Stimulated activated naive CD8-positive, alpha-beta T cell treated with anti-CD3 and anti-CD28 coated beads, Interleukin-15, amount 100 ng/mL, for 72 hours (primary cell): ENCODE results near the gene MRPS6.

ENCODE experiments used
- ATAC-seq: fragments of 150-1000 bp; cut with Tn5 transposase; 2 replicates; pipeline ENCODE4 v1.10.0; 2021; ENCODE audit warnings: mild to moderate bottlenecking, moderate library complexity
- DNase-seq, 2 donors: peaks; one replicate each; pipeline ENCODE4 v3.0.0; 2021 to 2022
- H3K27ac Mint-ChIP-seq, 2 donors: one replicate each; pipeline ENCODE4 v1.8.0; 2022; ENCODE audit warnings: mild to moderate bottlenecking in 2 of 2, mixed read lengths in 2 of 2, moderate library complexity in 2 of 2
- H3K27me3 Mint-ChIP-seq: one replicate; pipeline ENCODE4 v1.8.0; 2022; ENCODE audit warnings: mixed read lengths
- H3K4me1 Mint-ChIP-seq: one replicate; pipeline ENCODE4 v1.8.0; 2022; ENCODE audit warnings: mild to moderate bottlenecking, mixed read lengths
- H3K4me3 Mint-ChIP-seq, 2 donors: one replicate each; pipeline ENCODE4 v1.8.0; 2022; ENCODE audit warnings: mild to moderate bottlenecking in 2 of 2, mixed read lengths in 2 of 2, moderate library complexity in 1 of 2
- H3K9me3 Mint-ChIP-seq, 2 donors: one replicate each; pipeline ENCODE4 v1.8.0; 2022; ENCODE audit warnings: mixed read lengths in 2 of 2

The MRPS6 gene

DNA sequence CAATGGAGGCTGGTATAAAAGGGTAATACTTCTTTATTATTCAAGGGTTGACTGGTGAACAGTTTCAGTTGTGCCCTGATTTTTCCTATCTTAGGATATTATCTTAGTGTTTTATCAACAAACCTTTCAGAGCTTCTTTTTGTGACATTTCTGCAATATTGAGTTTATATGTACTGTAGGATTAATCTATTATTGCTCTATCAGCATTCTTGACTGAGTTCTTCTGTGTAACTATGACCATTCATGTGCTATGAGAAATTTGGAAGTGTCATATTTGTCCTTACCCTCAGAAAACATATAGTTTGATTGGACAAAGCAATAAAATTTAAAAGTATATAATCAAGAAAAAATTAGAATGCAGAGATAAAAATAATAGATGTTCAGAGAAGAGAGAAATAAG lies 25.5 kb upstream of the MRPS6 start:
- Mint-ChIP-seq H3K9me3 (no peaks in the 10 kb centered on the region), H3K27ac (no peak overlapping the region), H3K4me1 (no peaks in the 10 kb centered on the region), H3K4me3 (no peak overlapping the region), H3K27me3 (no peaks in the 10 kb centered on the region)
- no peak for ATAC-seq
- no peak for DNase-seq

DNA sequence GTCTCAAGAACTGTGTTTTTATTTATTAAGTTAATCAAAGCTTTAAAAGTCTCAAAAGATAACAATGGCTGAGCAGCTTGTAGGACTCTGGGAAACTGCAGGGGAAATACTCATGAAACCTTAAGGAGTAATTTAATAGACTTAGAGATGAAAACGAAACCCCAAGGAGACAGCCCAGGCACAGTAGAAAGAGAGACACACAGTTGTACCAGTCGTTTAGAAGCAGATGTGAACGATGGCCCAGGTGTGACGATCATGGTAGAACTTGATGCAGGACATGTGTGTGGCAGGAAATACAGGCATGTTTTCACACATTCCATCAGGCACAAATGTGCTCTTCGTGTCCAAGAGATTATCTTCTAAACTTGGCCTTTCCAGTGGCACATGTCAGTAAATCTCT lies 21.2 kb upstream of the MRPS6 start:
- H3K27me3 Mint-ChIP-seq: no peaks in the 10 kb centered on the region
- no peaks in the 10 kb centered on the region for H3K9me3 Mint-ChIP-seq
- ATAC-seq (no peak), DNase-seq (no peak)
- H3K4me1 Mint-ChIP-seq: no peaks in the 10 kb centered on the region
- no peak overlapping the region for H3K4me3 Mint-ChIP-seq
- H3K27ac Mint-ChIP-seq: no peak overlapping the region

DNA sequence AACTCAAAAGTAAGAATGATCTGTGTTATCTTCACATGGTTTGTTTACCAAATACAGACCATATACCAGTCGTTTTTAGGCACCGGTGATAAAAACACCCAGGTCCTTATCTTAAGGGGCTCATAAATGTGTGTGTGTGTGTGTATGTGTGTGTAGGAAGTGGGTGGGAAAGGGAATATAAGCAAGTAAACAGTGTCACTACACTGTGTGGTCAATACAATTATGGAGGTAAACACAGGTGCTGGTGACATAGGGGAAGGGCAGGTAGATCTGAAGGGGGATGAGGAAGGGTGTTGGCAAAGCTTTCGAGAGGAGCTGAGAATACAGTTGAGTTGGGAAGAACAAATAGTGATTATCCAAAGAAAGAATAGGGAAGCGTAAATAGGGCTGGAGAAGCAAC lies 19.1 kb upstream of the MRPS6 start:
- Mint-ChIP-seq H3K4me3 (no peak overlapping the region), H3K4me1 (no peaks in the 10 kb centered on the region), H3K27me3 (no peaks in the 10 kb centered on the region), H3K27ac (no peak overlapping the region), H3K9me3 (no peaks in the 10 kb centered on the region)
- ATAC-seq (no peak), DNase-seq (no peak)

DNA sequence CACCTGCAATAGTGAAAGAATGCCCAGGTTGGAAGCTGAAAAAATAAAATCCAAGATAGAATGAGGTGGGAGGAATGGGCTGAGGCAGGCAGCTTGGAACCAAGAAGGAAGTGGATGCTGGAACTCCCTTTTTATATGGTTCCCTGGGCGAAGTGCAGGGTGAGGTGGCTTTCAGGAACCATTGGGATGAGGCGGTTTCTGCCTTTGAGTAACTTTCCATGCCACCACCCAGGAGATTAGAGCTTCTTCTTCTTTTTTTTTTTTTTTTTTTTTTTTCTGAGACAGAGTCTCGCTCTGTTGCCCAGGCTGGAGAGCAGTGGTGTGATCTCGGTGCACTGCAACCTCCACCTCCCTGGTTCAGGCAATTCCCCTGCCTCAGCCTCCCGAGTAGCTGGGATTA lies 17.8 kb upstream of the MRPS6 start:
- H3K4me1 Mint-ChIP-seq: no peaks in the 10 kb centered on the region
- ATAC-seq (no peak), DNase-seq (no peak)
- H3K27ac Mint-ChIP-seq: no peak overlapping the region
- H3K9me3 Mint-ChIP-seq: no peaks in the 10 kb centered on the region
- H3K4me3 Mint-ChIP-seq: no peak overlapping the region
- no peaks in the 10 kb centered on the region for H3K27me3 Mint-ChIP-seq

DNA sequence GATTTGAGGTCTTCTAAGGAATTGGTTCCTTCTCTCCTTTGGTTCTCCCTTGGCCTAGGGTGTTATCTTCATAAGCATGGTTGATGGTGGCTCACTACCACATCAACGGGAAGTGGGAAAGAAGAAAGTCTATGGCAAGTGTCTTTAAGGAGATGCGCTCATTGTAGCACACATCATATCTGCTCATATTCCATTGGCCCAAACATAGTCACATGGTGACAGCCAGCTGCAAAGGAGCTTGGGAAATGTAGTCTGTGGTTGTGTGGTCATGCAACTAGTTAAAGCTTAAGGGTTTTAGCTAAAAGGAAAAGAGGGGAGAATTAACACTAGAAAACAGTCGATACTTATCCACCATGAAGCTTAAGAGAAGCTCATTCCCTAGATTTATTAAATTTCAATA lies 11.4 kb upstream of the MRPS6 start:
- ATAC-seq: peak; percentile 37
- Mint-ChIP-seq H3K27me3 (no peaks in the 10 kb centered on the region), H3K4me1 (no peaks in the 10 kb centered on the region), H3K4me3 (no peak overlapping the region), H3K9me3 (peaks cover 4 to 6% of the 10 kb centered on the region in 2 donors), H3K27ac (no peak overlapping the region)
- DNase-seq: no peak

DNA sequence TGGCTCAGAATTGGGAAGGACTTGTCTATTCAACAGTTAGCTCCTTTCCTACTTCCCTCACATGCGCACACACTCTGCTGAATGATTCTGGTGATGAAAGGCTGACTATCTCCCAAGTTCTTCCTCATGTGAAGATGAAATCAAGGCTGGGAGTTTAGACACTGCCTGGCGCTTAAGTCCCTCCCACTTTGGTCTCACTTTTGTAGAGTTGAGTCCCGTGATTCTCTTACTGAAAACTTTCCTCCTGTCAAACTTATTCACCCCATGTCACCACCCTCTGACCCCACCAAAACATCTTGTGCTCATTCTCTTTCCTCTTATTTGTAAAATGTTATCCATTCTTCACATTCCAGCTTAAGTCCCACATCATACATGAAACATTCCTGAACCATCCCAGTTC lies 8.4 kb upstream of the MRPS6 start:
- Mint-ChIP-seq H3K27me3 (no peaks in the 10 kb centered on the region), H3K9me3 (peaks cover 4 to 6% of the 10 kb centered on the region in 2 donors), H3K4me3 (no peak overlapping the region), H3K27ac (no peak overlapping the region), H3K4me1 (no peaks in the 10 kb centered on the region)
- no peak for DNase-seq
- ATAC-seq: no peak

DNA sequence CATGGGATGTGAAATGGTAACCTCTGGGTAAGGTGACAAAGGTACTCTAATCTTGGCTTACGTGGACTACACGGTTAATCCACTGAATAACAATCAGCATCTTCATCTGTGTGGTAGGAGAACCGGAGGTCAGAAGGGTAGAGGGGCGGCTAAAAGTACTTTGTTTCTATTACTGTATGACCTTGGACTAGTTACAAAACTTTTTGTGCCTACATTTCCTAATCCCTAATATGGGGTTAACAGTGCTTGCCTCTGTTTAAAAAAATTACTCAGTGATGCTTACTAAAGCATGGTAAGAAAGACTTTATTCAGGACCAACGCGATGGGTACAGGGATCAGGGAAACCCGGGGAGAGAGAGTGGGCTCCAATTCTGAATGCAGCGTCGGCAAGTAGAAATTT lies 1.7 kb upstream of the MRPS6 start:
- Mint-ChIP-seq H3K4me1 (peaks cover 36% of the 10 kb centered on the region), H3K9me3 (no peaks in the 10 kb centered on the region), H3K4me3 (peak overlapping the region; percentile 82 to 89), H3K27me3 (no peaks in the 10 kb centered on the region), H3K27ac (peak overlapping the region in 1 of 2 donors; percentile 54)
- no peak for DNase-seq
- no peak for ATAC-seq

DNA sequence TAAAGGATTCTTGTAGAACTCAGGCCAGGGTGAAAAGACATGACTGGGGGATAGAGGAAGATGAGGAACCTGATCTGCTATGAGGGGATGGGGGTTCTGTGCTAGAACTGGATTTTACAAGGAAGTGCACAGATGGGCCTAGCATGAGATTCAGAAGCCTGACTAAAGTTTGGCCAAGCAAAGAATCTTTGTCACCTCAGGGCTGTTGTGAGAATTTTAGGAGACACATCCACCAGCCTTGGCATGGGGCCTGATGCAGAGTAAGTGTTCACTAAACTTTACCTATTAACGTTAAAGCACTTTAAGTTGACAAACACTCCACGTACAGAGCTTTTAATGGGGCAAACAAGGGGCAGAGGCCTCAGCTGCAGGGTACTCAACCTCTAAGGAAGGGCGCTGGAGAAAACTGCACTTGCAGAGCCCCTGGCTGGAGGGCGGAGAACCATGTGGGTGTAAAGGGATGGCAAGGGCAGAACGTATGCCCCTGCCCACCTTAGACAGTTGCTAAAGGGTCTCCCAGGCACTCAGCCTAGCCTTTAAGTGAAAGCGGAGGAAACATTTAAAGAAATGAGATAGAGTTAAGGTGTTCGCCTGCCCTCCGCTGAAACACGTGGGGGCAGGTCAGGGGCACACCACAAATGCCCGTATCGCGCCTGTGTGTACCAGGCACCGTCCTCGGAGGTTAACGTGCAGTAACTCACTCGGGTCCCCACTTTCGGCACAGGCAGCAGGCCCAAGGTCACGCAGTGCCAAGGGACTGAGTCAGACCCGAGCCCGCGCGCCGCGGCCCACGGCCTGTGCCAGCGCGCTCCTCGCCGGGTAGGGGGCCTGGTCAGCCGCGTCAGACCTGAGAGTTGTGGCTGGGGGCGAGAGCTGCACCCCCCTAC lies 990 bp upstream of the MRPS6 start:
- DNase-seq (no peak), ATAC-seq (peak; percentile 29)
- Mint-ChIP-seq H3K4me3 (peak overlapping the region; percentile 82 to 89), H3K27ac (peak overlapping the region in 1 of 2 donors; percentile 54), H3K27me3 (no peaks in the 10 kb centered on the region), H3K4me1 (peaks cover 43% of the 10 kb centered on the region), H3K9me3 (no peaks in the 10 kb centered on the region)

DNA sequence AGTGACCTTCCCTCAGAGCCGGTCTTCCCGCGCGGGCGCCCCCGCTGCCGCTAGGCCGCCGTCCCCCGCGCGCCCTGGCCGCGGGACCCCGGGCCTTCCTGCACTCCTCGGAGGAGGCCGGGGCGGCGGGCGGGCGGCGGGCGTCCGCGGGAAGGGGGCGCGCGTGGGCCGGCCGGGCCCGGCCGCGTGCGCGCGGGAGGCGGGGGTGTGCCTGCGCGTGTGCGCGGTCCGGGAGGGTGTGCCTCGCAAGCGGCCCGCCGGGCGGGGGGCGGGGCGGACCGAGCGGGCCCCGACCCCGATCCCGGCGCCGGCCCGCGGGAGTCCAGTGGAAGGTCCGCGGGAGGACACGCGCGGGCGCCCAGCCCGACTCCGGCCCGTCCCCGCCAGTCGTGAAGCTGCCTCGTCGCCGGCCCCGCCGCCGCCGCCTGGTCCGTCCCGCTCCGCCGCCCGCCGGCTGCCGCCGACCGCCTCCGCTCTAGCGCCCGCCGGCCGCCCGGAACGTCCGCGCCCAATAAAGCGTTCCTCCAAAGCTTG lies 438 bp downstream of the MRPS6 start:
- ATAC-seq (peak; percentile 68), DNase-seq (peak; percentile 27 to 44)
- peak overlapping the region; percentile 94 to 95 for H3K27ac Mint-ChIP-seq
- peaks cover 58% of the 10 kb centered on the region for H3K4me1 Mint-ChIP-seq
- peak overlapping the region; percentile 92 for H3K4me3 Mint-ChIP-seq
- H3K9me3 Mint-ChIP-seq: no peaks in the 10 kb centered on the region
- no peaks in the 10 kb centered on the region for H3K27me3 Mint-ChIP-seq

DNA sequence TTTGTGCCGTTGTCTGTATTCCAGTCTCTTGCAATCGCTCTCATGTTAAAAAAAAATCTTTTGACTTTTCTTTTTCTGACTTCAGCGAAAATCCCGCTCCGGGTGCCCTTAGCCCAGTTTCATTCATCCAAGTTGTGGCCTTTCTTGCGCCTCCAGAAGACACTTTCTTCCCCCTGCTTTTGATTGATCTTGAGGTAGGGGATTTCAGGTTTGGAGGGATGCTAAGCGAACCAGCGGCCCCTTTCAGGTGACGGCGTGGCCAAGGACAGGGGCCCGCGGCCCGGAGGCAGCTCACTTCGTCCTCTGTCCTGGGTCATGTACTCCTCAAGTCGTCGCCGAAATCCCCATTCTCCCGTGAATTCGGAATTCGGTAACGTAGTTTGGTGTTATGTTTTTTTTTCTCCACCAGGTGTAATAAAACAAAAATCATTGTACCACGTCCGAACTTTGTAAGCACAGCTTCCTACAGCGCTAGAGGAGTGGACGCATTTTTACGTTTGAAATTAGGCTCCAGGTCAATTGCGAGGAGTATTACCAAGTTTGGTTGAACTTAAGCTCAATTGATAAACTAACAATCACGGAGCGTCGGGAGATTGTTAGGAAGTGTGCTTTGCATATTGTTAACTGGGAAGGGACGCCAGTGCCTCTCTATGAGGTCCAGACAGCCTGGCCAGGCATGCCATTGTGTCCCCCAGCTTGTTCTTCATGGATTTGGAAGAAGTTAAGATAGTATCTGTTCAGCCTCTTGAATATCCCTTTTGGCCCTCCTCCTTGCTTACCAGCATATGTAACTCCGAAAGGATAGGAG lies 1.1 kb downstream of the MRPS6 start:
- Mint-ChIP-seq H3K27ac (peak overlapping the region; percentile 94 to 95), H3K4me1 (peaks cover 64% of the 10 kb centered on the region), H3K4me3 (peak overlapping the region; percentile 92), H3K9me3 (no peaks in the 10 kb centered on the region), H3K27me3 (no peaks in the 10 kb centered on the region)
- DNase-seq: peak in 1 of 2 donors; percentile 16
- no peak for ATAC-seq

DNA sequence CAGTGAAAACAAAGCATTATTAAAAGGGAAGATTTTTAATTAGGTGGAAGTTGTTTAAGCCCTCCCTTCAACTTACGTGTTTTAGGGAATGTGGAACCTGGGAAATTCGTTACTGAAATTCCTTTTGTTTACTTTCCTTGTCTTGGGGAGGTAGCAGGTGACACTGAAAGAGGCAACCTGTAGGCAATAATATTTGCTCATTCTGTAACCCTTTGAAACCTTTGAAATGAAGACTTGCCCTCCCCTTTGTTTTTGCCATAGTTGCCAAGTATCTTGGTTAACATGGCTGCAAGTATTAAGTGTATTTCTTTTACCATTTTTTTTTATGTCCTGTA lies 1.7 kb downstream of the MRPS6 start:
- Mint-ChIP-seq H3K27me3 (no peaks in the 10 kb centered on the region), H3K27ac (peak overlapping the region; percentile 20 to 94), H3K4me3 (peak overlapping the region; percentile 92), H3K9me3 (no peaks in the 10 kb centered on the region), H3K4me1 (peaks cover 70% of the 10 kb centered on the region)
- DNase-seq (no peak), ATAC-seq (no peak)

DNA sequence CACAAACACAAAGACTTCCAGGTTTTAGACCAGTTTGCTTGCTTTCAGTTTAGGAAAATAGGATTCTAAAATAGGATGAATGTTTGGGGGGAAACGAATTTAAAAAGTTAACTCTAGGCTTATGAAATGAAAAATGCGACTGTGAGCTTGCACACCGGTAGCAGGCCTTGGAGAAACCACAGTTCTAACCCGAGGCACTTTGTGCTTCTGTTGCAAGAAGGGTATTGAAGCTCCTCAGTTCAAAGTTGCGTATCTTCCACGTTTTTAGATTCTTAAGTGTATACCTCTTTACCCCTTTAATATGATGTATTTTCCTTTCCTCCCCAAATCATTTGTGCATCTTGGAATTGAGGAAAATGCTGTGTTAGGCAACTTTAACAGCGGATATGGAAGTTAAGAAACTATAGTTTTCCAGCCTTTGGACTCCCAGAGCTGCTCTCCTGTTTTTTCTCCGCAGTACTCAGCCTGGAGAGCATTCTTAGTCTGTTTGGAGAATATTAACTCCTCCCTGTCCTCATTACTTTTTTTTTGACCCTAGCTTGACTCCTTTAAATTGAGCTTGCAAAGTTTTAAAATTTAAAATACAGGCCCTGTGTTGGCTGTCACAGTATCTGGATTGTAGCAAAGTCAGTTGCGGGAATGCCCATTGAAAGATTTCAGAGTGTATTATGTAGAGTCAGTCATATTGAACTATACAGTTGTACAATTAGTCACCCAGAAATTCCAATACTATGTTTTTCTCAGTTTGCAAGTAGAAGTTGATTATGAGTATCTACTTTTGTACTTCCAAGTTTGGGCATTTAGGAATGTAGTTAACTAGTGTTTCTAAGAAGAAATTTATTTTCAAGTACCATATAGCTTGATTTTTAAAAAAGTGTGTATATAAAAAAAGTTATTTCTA lies 2.6 kb downstream of the MRPS6 start:
- DNase-seq (no peak), ATAC-seq (no peak)
- Mint-ChIP-seq H3K27me3 (no peaks in the 10 kb centered on the region), H3K4me1 (peaks cover 80% of the 10 kb centered on the region), H3K4me3 (peak overlapping the region; percentile 92), H3K9me3 (no peaks in the 10 kb centered on the region), H3K27ac (peak overlapping the region; percentile 29 to 94)

DNA sequence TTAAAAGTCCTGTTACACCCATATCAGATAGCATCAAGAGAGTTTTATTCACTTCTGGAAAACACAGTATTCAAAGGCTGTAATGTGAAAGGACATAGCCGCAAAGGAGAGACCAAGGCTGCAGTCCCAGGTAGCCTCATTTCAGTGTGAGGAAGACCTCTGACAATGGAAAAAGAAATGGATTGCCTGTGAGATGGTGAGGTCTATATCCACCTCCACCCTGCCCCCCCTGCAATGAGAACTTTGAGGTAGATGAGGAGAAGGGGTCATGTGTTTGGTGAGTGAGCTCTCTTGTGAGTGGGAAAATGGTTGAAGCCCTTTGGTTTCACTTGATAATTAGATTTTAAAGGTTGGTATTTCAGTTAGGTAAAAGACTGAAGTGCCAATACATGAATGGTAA lies 3.5 kb downstream of the MRPS6 start:
- DNase-seq (no peak), ATAC-seq (no peak)
- Mint-ChIP-seq H3K27me3 (no peaks in the 10 kb centered on the region), H3K9me3 (no peaks in the 10 kb centered on the region), H3K27ac (peak overlapping the region in 1 of 2 donors; percentile 67), H3K4me1 (peaks cover 85% of the 10 kb centered on the region), H3K4me3 (peak overlapping the region; percentile 92)

DNA sequence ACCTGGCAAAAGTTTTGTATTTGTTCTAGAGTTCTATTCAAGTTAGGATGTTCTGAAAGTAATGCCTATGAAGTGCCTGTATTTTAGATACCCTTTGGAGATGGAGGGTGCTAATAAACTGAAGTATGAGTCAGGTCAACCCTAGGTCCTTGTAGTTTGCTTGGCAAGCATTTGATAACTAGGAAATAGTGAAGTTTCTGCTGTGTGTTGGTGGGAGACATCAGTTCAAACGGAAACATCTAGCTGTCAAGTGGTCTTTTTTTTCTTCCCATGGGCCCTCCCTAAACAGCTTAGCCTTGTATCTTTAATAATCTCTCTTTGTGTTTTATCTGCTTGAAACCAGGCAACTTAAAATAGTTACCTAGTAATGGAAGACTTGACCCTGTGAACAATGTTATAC lies 4.5 kb downstream of the MRPS6 start:
- peaks cover 85% of the 10 kb centered on the region for H3K4me1 Mint-ChIP-seq
- no peaks in the 10 kb centered on the region for H3K27me3 Mint-ChIP-seq
- no peaks in the 10 kb centered on the region for H3K9me3 Mint-ChIP-seq
- ATAC-seq: no peak
- no peak for DNase-seq
- H3K27ac Mint-ChIP-seq: peak overlapping the region; percentile 66 to 81
- peak overlapping the region; percentile 62 to 63 for H3K4me3 Mint-ChIP-seq

DNA sequence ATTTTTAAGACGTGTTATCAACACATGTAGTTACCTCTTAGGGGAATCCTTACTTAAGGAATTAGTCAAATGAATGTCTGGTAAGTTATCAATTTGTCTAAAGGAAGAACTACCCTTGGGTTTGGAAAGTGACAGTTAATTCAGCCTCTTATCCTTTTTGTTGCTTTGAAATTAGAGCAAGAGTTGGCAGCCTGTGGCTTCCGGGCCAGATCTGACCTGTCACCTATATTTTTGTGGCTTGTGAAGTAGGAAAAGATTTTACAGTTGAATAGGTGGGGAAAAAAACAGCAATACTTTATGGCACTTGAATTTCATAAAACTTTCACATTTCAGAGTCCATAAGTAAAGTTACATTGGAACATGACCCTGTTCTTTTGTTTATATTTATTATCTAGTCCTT lies 5.5 kb downstream of the MRPS6 start:
- H3K9me3 Mint-ChIP-seq: no peaks in the 10 kb centered on the region
- peak overlapping the region; percentile 62 to 63 for H3K4me3 Mint-ChIP-seq
- H3K27ac Mint-ChIP-seq: peak overlapping the region in 1 of 2 donors; percentile 66
- H3K27me3 Mint-ChIP-seq: no peaks in the 10 kb centered on the region
- peaks cover 95% of the 10 kb centered on the region for H3K4me1 Mint-ChIP-seq
- DNase-seq: no peak
- ATAC-seq: no peak
